HFFc6 (cell line): ENCODE measurements around the gene RPL36AL. TPM values are rescaled to one million over a fixed set of nuclear protein-coding genes. Genes with fewer than 3 reads are reported as not detected.
A peak's percentile ranks its signal among the peaks of the same experiment; 100 is the strongest.

ENCODE experiments used
- DNase-seq: peaks from one replicate; pipeline ENCODE4 v3.0.0-alpha.2; 2018
- H3K27ac Mint-ChIP-seq: 2 replicates; pipeline ENCODE4 v1.8.0; 2020; ENCODE audit warnings: mild to moderate bottlenecking, mixed read lengths
- H3K27me3 Mint-ChIP-seq: 2 replicates; pipeline ENCODE4 v1.8.0; 2021; ENCODE audit warnings: mild to moderate bottlenecking, moderate library complexity, mixed read lengths; ENCODE audit not compliant: insufficient read depth
- H3K36me3 Mint-ChIP-seq: 2 replicates; pipeline ENCODE4 v1.8.0; 2021; ENCODE audit warnings: low read depth, mixed read lengths
- H3K4me1 Mint-ChIP-seq: 2 replicates; pipeline ENCODE4 v1.8.0; 2020; ENCODE audit warnings: low read depth, mixed read lengths
- H3K4me3 Mint-ChIP-seq: 2 replicates; pipeline ENCODE4 v1.8.0; 2020; ENCODE audit warnings: mild to moderate bottlenecking, moderate library complexity, mixed read lengths
- H3K9me3 Mint-ChIP-seq: 2 replicates; pipeline ENCODE4 v1.8.0; 2020; ENCODE audit warnings: mild to moderate bottlenecking, mixed read lengths
- total RNA-seq, 6 experiments: library from RNA; stranded (reverse); fragmentation: NEBNext Ultra II Directional; extraction: Animal tissue kit (Norgen Biotek cat#: 25700); gene quantifications; 2 replicates in 1 of 6; 3 replicates in 5 of 6; pipeline ENCODE4 v1.2.3, GENCODE V29; 2021
- TF ChIP-seq, protein P1 (sequence below): fragments of 200-600 bp; sonication (generic); IDR thresholded peaks from 2 replicates; pipeline ENCODE4 v1.5.0; 2021; ENCODE audit warnings: antibody characterized with exemption, mild to moderate bottlenecking

The RPL36AL gene
- total RNA-seq, 6 experiments from 2014 or later, result 170 to 254 (median 211) TPM

DNA sequence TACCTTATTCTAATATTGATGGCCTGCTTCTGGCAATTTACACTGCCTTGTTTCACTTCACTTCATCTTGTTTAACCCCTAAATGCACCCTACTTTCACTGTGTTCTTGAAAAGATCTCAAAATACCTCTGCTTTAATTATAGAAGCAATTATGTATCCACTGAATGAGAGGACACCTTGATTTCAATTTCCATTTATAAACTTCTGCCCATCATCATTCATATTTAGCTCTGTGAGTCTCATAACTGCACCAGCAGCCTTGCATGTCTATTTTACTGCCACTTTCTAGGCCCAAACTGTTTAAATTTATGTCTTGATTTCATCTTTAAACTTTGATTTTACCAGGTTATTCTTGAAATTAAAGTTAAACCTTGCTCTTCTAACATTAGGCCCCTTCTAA lies 21.7 kb upstream of the RPL36AL start:
- Mint-ChIP-seq H3K27me3 (no peaks in the 10 kb centered on the region), H3K27ac (peak overlapping the region; percentile 67), H3K4me1 (peaks cover 38% of the 10 kb centered on the region), H3K9me3 (no peaks in the 10 kb centered on the region), H3K4me3 (peak overlapping the region; percentile 34; the same call in 1 of the 2 replicates), H3K36me3 (peaks cover 24% of the 10 kb centered on the region)
- no peak for DNase-seq
- TF ChIP-seq, protein P1, sequence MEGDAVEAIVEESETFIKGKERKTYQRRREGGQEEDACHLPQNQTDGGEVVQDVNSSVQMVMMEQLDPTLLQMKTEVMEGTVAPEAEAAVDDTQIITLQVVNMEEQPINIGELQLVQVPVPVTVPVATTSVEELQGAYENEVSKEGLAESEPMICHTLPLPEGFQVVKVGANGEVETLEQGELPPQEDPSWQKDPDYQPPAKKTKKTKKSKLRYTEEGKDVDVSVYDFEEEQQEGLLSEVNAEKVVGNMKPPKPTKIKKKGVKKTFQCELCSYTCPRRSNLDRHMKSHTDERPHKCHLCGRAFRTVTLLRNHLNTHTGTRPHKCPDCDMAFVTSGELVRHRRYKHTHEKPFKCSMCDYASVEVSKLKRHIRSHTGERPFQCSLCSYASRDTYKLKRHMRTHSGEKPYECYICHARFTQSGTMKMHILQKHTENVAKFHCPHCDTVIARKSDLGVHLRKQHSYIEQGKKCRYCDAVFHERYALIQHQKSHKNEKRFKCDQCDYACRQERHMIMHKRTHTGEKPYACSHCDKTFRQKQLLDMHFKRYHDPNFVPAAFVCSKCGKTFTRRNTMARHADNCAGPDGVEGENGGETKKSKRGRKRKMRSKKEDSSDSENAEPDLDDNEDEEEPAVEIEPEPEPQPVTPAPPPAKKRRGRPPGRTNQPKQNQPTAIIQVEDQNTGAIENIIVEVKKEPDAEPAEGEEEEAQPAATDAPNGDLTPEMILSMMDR, result no peak

DNA sequence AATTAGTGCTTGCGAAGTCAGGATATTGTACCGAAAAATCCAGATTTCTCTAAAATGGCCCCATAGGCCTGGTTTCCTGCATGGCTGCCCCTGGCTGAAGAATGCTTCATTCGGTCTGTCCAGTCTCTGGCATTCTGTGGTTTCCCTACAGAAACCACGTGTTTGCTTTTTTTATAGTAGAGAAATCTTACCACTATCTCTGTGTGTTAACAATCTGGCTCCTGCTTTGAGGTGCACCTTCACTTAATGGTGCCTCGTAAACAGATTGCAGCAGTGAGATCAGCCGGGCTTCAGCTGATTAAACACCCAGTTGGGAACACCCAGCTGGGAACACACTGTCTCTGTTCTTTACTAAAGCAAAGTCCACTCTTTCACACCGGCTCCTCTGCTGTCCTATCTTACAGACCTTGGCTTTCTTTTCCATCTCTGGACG lies 21.3 kb upstream of the RPL36AL start:
- H3K27me3 Mint-ChIP-seq, result no peaks in the 10 kb centered on the region
- DNase-seq, result no peak
- peaks cover 29% of the 10 kb centered on the region for H3K36me3 Mint-ChIP-seq
- TF ChIP-seq, protein P1, result no peak
- no peaks in the 10 kb centered on the region for H3K9me3 Mint-ChIP-seq
- peaks cover 43% of the 10 kb centered on the region for H3K4me1 Mint-ChIP-seq
- peak overlapping the region; percentile 67 for H3K27ac Mint-ChIP-seq
- H3K4me3 Mint-ChIP-seq, result peak overlapping the region; percentile 34; the same call in 1 of the 2 replicates

GRCh38 chr14:49640540-49641417 lies 20.4 kb upstream of the RPL36AL start:
- H3K27me3 Mint-ChIP-seq, result no peaks in the 10 kb centered on the region
- H3K27ac Mint-ChIP-seq, result peak overlapping the region; percentile 25; the same call in 1 of the 2 replicates
- no peak overlapping the region for H3K4me3 Mint-ChIP-seq
- H3K36me3 Mint-ChIP-seq, result peaks cover 35% of the 10 kb centered on the region
- peaks cover 50% of the 10 kb centered on the region for H3K4me1 Mint-ChIP-seq
- TF ChIP-seq, protein P1, result no peak
- no peaks in the 10 kb centered on the region for H3K9me3 Mint-ChIP-seq
- DNase-seq, result no peak

DNA sequence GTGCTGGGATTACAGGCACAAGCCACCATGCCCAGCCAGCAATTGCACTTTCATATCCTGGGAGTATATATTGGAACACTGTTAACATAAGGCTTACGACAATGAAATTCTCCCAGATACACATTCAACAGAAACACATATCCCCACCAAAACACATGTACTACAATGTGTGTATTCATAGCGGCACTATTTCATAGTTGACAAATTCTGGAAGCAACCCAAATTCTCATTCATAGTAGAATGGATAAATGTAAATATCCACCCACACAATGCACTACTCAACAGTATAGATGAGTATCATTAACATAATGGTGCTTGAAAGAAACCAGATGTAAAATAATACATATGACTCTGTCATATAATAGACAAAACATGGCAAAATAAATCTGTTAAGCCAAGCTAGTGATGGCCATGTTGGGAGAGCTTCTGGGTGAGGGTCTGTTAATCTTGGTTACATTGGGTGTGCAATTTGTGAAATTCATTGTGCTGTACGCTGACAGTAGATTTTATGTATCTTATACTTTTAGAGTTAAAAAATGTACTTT lies 17.2 kb upstream of the RPL36AL start:
- Mint-ChIP-seq H3K27me3 (peaks cover 3% of the 10 kb centered on the region; the same call in 1 of the 2 replicates), H3K4me1 (peaks cover 59% of the 10 kb centered on the region), H3K36me3 (peaks cover 41% of the 10 kb centered on the region), H3K4me3 (no peak overlapping the region), H3K9me3 (no peaks in the 10 kb centered on the region), H3K27ac (no peak overlapping the region)
- no peak for DNase-seq
- TF ChIP-seq, protein P1, result no peak

DNA sequence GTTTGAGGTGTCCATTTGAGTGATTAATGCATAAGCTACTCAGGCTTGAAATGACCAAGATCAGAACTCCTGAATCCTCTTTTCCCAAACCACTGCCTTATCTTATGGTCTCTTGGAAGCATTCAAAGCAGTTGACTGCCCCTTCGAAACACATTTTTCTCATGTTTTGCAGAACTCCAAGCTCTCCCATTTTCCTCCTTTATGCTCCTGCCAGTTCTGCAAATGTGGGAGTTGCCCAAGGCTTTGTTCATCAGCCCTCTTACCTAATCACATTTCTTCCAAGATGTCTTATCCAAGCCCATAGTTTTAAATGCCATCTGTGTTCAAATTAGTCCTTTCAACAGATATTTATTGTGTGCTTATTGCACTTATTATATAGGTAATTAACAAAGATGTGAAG lies 16.4 kb upstream of the RPL36AL start:
- Mint-ChIP-seq H3K4me3 (peak overlapping the region; percentile 33), H3K36me3 (peaks cover 41% of the 10 kb centered on the region), H3K27me3 (peaks cover 3% of the 10 kb centered on the region; the same call in 1 of the 2 replicates), H3K4me1 (peaks cover 61% of the 10 kb centered on the region), H3K27ac (peak overlapping the region; percentile 48), H3K9me3 (no peaks in the 10 kb centered on the region)
- DNase-seq, result no peak
- TF ChIP-seq, protein P1, result no peak
